HT-29 (cell line): ENCODE data around the gene WDTC1. TPM values are rescaled to one million over a fixed set of nuclear protein-coding genes. Genes with fewer than 3 reads are reported as not detected.
"Not testable (repeated sequence)": the region's sequence is repeated elsewhere in the genome, so short reads cannot be mapped to it uniquely, and the experiment has no call there.

Experiments used
- DNase-seq: peaks from one replicate; pipeline ENCODE4 v3.0.0-alpha.2; 2015; ENCODE audit warnings: low spot score
- total RNA-seq: library from RNA; depleted of rRNA; stranded (reverse); fragments of >200 nt; shearing (Covaris generic); gene quantifications from 2 replicates; pipeline ENCODE4 v1.2.3, GENCODE V29; 2014

The WDTC1 gene
- total RNA-seq, 1 experiment from 2014 or later, result 24.3 TPM

GRCh38 chr1:27253596-27253995 lies 19.2 kb downstream of the WDTC1 start:
- DNase-seq, result no peak

DNA sequence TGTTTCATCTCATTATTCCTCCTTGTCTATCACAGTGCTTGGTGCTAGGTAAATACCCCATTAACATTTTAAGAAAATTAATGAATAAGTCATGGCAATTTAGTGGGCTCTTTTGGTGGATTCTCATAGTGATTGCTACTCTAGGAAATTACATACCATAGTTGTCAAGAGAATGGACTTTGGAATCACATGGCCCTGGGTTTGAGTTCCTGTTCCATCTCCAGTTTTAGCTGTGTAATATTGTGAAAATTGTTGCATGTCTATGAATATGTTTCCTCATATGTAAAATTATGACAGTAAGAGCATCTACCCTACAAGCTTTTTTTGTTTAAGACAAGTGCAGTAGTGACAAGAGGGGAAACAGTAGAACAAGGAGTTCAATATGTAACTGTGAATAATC lies 20.7 kb downstream of the WDTC1 start:
- DNase-seq, result no peak

GRCh38 chr1:27257155-27257554 lies 22.7 kb downstream of the WDTC1 start:
- no peak for DNase-seq

DNA sequence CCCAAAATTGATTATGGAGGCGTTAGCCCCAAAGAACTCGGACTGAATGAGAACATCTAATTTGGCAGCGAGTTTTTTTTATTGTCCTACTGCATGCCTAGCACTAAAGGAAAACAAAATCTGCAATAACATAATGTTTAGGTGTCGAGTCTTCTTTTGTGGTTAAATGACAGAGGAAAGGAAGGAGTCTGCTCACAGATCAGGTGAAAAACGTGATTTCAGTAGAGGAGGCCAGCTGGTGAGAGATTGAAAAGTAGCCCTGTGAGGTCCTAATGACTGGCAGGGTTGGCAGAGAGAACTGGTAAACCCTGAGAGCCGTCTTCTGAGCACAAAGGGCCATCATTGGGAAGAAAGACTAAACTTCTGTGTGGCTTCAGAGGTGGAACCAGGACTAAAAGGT lies 24.2 kb downstream of the WDTC1 start:
- no peak for DNase-seq

DNA sequence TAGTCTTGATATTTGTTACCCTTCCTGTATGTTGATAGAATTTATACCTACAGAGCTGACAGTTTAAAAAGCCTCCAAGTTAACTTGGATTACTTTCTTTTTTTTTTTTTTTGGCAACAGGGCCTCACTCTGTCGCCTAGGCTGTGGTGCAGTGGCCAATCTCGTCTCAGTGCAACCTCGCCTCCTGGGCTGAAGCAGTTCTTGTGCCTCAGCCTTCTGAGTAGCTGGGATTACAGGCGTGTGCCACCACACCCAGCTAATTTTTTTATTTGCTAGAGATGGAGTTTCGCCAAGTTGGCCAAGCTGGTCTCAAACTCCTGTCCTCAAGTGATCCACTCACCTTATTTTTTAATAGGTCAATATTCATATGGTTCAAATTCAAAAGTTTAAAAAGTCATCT lies 32.7 kb downstream of the WDTC1 start:
- DNase-seq, result no peak

DNA sequence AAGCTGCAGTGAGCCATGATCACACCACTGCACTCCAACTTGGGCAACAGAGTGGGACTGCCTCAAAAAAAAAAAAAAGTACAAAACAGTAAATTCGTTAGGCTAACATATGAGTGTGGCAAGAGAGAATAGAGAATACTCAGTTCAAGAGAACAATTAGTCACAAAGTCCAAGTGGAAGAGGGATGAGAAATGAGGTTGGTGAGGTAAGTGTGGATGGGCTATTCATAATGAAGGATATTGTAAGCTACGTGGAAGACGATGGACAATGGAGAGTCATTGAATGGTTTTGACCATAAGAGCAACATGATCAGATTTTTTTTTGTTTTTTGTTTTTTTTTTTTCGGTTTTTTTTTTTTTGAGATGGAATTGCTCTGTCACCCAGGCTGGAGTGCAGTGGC lies 34.8 kb downstream of the WDTC1 start:
- DNase-seq, result no peak

- DNase-seq, result no peak
These were observed 39.8 kb downstream of the WDTC1 start for GRCh38 chr1:27274204-27274603.

DNA sequence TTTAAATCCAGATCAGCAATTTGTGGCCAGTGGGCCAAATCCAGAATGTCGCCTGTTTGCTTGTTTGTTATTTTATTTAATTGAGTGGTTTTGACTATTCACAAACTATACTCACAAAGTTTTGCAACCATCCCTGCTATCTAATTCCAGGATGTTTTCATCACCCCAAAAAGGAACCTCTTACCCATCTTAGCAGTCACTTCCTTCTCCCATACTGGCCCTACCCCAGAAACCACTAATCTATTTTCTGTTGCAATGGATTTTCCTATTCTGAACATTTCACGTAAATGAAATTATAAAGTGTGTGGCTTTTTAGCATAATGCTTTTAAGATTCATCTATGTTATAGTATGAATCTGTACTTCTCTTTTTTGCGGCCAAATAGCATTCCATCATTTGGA lies 41.3 kb downstream of the WDTC1 start:
- no peak for DNase-seq

DNA sequence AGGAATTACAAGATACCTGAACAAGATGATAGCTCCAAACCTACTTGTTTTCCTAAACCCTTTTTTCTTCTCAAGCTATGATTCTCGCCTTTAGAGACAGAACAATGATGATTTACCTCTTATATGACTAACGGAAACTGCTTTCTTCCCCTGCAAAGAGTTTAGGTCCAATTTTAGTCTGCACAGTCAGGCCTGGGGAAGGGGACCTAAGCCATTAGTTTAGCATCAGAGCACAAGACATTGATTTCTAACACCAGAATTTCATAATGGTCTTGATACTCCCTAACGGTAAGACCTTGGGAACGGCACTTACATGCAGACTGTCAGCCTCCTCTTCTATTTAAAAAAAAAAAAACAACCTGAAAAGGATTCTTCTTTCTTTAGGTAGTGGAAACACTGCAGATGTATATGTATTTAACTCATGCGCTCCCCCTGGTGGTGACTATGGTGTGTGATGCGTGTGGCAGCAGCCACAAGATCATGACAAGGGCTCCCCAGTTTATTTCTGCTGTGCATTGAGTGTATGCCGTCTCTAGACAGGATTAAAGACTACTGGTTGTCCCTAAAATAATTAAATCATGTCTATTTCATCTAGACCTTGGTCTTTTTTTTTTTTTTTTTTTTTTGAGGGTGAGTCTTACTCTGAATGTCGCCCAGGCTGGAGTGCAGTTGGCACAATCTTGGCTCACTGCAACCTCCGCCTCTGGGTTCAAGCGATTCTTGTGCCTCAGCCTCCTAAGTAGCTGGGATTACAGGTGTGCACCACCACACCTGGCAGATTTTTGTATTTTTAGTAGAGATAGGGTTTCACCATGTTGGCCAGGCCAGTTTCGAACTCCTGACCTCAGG lies 50.2 kb downstream of the WDTC1 start:
- peak; percentile 92 for DNase-seq

DNA sequence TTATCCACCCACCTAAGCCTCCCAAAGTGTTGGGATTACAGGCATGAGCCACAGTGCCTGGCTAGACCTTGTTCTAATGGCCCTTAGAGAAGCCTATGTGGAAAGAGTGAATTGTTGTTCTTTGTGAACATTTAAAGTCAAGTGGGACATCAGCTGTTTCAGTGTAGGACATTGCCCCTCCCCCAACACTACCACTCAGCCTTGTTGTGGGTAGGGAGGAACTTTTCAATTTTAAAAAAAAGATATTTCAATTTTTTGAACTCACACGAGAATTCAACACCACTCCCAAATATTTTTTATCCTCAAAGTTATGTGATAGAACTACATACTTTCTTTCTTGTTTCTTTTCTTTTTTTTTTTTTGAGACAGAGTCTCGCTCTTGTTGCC lies 50.8 kb downstream of the WDTC1 start:
- no peak for DNase-seq

- DNase-seq, result not testable (repeated sequence)
These were observed 51.4 kb downstream of the WDTC1 start for GRCh38 chr1:27285821-27286220.

GRCh38 chr1:27289125-27289524 lies 54.7 kb downstream of the WDTC1 start:
- DNase-seq, result not testable (repeated sequence)

- DNase-seq, result no peak
These were observed 56.1 kb downstream of the WDTC1 start for GRCh38 chr1:27290581-27290980.

- DNase-seq, result no peak
These were observed 57.7 kb downstream of the WDTC1 start for GRCh38 chr1:27292106-27292505.

DNA sequence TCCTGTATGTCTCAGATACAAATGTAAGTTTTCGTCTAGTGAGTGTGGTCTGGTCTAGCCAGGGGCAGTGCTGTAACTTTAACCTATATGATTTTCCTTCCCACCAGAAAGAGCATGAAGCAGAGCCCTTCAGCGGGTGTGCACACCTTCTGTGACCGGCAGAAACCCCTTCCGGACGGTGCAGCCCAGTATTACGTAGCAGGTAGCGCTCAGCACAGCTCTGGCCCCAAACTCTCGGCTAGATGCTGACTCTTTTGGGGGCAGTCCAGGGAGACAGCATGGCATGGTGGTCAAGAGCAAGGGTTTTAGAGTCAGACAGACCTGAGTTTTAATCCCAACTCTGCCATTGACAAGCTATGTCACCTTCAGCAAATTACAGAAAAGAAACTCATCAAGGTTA lies 59.5 kb downstream of the WDTC1 start:
- DNase-seq, result no peak

DNA sequence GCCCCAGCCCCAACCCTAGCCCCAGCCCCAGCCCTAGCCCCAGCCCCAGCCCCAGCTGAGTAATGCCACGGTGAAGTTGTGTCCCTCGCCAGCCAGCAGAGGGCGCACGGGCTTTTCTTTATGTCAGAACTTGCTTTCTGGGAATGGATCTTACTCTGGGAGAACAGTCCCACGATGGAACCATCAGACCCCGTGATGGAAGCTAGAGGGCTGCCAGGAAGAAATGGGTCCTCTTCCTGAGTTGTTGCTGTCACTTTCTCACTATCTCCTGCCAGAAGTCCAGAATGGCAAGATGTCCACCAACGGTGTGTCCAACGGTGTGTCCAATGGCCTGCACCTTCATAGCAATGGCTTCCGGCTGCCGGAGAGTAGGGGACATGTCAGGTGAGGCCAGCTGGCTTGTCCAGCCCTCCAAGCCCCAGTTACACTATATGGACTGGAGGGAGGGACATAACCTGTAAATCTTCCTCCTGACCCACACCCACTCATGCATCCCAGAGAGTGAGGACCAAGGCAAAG lies 62.4 kb downstream of the WDTC1 start:
- DNase-seq, result peak; percentile 48

- no peak for DNase-seq
These were observed 63.5 kb downstream of the WDTC1 start for GRCh38 chr1:27297903-27298302.

DNA sequence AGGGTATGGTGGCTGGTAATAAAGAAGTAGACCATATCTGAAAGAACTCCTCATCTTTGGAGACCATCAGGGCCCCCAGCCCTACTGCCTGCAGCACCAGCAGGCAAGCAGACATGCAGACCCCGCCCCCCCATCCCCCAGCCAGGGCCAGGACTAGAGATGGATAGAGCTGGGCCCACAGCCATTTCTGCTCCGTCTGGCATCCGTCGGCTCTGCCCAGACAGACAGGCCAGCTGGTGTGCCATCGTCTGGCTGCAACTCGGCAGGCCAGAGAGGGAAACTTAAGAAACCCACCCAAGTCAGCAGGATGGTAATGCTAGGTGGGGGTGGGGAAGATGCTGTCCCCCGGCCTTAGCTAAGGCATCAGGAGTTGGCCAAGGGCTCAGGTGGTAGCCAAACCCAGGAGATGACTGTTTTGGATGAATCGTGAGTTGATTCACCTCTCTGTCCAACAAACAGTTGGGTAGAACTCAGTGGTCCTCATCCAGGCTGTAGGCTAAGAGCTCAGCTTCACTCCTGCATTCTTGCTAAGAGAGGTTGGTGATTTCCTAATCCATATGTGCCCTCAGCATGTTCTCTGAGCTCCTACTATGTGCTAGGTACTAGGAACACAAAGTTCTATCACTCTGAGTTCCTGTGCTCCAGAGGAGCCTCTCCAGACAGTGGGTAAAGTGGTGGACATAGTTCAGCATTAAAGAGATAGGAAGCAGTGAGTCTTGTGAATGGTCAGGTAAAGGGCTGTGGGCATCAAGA lies 64.4 kb downstream of the WDTC1 start:
- no peak for DNase-seq

DNA sequence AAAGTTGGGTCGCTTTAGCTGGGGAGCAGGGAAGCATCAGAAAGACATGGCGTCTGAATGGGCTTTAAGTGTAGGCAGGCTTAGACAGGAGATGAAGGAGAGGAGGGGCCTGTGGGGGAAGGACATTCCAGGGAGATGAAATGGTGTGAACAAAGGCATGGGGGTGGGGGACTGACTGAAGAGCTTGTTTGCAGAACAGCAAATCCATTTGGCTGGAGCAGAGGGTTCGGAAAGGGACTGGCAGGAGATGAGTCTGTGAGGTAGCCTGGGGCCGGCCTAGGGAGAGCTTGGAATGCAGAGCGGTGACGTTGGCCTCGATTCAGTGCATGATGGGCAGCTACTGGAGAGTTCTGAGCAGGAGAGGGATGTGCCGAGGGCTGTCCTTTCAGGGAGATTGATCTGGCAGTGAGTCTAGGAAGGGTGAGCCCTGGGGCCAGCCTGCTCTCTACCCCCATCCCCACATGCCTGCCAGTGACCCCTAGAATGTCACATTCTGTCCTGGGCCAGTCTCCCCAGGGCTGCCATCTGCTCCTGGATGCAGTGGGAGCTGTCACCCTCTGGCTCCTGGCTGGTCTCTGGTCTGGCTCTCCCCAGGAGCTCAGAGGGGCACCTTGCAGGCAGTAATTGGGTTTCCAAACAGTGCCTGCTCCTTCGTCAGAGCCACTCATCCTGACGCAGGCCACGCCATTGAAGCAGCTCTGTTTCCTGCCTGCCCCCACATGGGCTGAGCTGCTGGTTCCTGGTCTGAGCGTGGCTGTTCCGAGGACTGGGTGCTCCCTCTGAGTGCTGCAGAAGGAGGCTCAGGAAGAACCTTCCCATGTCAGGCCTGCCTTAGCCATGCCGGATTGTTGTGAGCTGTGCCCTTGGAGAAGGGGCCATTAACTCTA lies 65.2 kb downstream of the WDTC1 start:
- no peak for DNase-seq

- peak; percentile 94 for DNase-seq
These were observed 66.1 kb downstream of the WDTC1 start for GRCh38 chr1:27300341-27301051.

DNA sequence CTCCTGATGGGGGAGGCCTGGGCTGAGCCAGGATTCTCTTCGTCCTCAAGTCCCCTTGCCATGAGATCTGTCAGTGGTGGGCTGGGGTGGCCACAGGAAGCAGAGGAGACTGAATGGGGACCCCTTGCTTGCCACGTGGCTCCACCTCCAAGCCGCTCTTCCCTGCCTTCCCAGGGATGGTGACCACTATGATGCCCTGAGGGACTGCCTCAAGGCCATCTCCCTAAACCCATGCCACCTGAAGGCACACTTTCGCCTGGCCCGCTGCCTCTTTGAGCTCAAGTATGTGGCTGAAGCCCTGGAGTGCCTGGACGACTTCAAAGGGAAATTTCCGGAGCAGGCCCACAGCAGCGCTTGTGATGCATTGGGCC lies 66.6 kb downstream of the WDTC1 start:
- no peak for DNase-seq
